Mesothelial cell of epicardium (in vitro differentiated cells): ENCODE data around the gene IFNA1. TPM values are rescaled to one million over a fixed set of nuclear protein-coding genes. Genes with fewer than 3 reads are reported as not detected.

Source experiments
- DNase-seq, 2 experiments: peaks; one replicate each; pipeline ENCODE4 v3.0.0; 2021; ENCODE audit warnings: low spot score in 2 of 2; ENCODE audit not compliant: unreplicated experiment in 2 of 2
- H3K27ac Mint-ChIP-seq: 2 replicates; pipeline ENCODE4 v1.8.0; 2021; ENCODE audit warnings: mixed read lengths
- H3K27me3 Mint-ChIP-seq: 2 replicates; pipeline ENCODE4 v1.8.0; 2021; ENCODE audit warnings: low read depth, mixed read lengths
- H3K36me3 Mint-ChIP-seq: 2 replicates; pipeline ENCODE4 v1.8.0; 2021; ENCODE audit warnings: mixed read lengths
- H3K4me1 Mint-ChIP-seq: 2 replicates; pipeline ENCODE4 v1.8.0; 2021; ENCODE audit warnings: mixed read lengths
- H3K4me3 Mint-ChIP-seq: 2 replicates; pipeline ENCODE4 v1.8.0; 2021; ENCODE audit warnings: mild to moderate bottlenecking, moderate library complexity, mixed read lengths
- H3K9me3 Mint-ChIP-seq: 2 replicates; pipeline ENCODE4 v1.8.0; 2021; ENCODE audit warnings: mixed read lengths
- total RNA-seq: library from RNA; stranded (reverse); gene quantifications from 3 replicates; pipeline ENCODE4 v1.2.1, GENCODE V29; 2021
- TF ChIP-seq, protein P1 (sequence below): fragments of 200-600 bp; sonication (generic); IDR thresholded peaks from one replicate; pipeline ENCODE4 v1.5.0; 2021; ENCODE audit warnings: antibody characterized with exemption; ENCODE audit not compliant: unreplicated experiment

IFNA1 gene
- total RNA-seq, 1 donor from 2014 or later: not detected

DNA sequence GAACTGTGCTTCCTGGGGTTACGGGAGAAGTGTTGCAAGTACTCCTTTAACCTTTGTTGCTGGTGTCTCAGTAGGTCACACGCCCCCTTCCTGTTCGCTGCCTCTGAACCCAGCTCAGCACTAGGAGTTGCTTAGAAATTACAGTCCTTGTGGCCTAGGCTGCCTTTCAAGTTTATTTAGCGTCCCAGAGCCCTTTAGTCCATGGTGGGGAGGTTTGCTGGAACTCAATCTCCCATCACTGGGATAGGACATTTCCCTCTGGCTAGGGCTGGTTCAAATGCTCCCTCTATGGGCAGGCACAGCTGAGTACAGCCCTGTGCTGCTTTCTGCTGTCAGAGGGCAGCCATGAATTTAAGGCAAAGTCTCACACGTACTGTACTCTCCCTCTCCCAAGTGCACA lies 26.6 kb upstream of the IFNA1 start:
- Mint-ChIP-seq H3K27me3 (no peaks in the 10 kb centered on the region), H3K9me3 (no peaks in the 10 kb centered on the region), H3K4me1 (no peaks in the 10 kb centered on the region), H3K27ac (no peak overlapping the region), H3K4me3 (no peak overlapping the region), H3K36me3 (no peaks in the 10 kb centered on the region)
- DNase-seq: no peak
- TF ChIP-seq, protein P1, sequence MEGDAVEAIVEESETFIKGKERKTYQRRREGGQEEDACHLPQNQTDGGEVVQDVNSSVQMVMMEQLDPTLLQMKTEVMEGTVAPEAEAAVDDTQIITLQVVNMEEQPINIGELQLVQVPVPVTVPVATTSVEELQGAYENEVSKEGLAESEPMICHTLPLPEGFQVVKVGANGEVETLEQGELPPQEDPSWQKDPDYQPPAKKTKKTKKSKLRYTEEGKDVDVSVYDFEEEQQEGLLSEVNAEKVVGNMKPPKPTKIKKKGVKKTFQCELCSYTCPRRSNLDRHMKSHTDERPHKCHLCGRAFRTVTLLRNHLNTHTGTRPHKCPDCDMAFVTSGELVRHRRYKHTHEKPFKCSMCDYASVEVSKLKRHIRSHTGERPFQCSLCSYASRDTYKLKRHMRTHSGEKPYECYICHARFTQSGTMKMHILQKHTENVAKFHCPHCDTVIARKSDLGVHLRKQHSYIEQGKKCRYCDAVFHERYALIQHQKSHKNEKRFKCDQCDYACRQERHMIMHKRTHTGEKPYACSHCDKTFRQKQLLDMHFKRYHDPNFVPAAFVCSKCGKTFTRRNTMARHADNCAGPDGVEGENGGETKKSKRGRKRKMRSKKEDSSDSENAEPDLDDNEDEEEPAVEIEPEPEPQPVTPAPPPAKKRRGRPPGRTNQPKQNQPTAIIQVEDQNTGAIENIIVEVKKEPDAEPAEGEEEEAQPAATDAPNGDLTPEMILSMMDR: no peak

DNA sequence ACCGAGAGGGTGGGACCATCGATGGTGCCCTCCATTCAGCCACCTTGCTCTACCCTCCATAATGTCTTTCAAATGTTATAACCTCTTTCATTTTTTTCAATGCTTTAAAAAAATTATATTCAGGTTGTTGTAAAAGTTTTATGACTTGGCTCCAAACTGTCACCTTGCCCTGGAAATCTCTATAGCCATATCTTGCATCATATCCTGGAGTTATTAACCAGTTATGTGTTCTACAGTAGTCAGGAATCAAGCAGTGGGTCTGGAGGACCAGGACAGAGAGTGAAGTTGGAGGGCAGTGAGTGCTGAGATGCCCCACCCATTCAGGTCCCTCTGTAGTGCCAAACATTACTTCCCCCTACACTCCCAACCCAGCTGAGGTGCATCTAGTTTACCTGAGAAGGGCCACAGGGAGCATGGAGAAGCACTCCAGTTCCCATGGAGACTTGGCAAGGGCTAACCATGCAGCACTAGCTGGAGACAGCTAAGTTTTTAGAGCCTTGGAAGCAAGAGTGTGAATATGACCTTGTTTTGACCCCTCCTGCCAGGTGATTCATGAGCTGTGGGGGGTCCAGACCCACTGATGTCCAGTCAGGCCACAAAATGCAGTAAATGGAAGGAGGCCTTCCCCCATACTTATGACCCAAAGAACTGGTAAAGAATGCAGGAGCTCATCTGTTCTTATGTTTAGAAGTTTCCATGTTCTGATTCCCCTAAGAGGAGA lies 25.9 kb upstream of the IFNA1 start:
- H3K4me1 Mint-ChIP-seq: no peaks in the 10 kb centered on the region
- no peak overlapping the region for H3K27ac Mint-ChIP-seq
- H3K4me3 Mint-ChIP-seq: no peak overlapping the region
- no peak for DNase-seq
- TF ChIP-seq, protein P1: no peak
- H3K27me3 Mint-ChIP-seq: no peaks in the 10 kb centered on the region
- no peaks in the 10 kb centered on the region for H3K9me3 Mint-ChIP-seq
- H3K36me3 Mint-ChIP-seq: no peaks in the 10 kb centered on the region

DNA sequence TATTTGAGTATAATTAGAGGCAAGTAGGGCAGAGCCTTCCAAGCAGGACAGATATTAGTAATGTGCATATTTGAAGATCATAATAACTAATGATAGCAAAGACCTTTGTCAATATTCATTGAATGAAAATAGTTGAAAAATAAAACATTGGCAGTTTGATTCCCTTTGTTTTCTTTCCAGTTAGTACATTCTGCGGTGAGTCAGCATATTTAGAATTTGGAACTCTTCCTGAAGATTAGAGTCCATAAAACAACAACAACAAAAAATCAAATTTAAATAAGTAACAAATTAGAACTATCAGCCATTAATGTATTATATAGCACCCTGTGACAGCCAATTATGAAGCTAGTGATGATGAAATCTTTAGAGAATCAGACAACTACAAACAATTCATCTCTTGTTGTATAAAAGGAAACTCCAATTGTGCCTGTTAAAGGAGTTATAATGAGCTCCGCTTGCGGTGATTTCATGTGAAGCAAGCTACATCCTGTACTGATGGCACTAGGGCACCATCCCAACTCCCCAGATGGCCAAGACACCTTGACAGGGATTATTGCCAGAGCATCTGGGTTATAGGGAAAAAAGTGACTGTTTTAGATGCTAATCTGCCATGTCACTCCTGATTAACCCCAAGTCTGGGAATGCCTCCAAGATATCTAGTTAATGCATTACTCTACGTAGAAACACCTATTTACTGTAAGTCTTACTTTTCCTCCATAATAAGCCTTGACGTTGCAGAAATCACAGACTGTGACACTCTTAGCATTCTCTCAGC lies 24.6 kb upstream of the IFNA1 start:
- no peak overlapping the region for H3K4me3 Mint-ChIP-seq
- H3K27ac Mint-ChIP-seq: no peak overlapping the region
- no peaks in the 10 kb centered on the region for H3K4me1 Mint-ChIP-seq
- H3K27me3 Mint-ChIP-seq: no peaks in the 10 kb centered on the region
- no peaks in the 10 kb centered on the region for H3K36me3 Mint-ChIP-seq
- no peaks in the 10 kb centered on the region for H3K9me3 Mint-ChIP-seq
- no peak for DNase-seq
- TF ChIP-seq, protein P1: no peak

DNA sequence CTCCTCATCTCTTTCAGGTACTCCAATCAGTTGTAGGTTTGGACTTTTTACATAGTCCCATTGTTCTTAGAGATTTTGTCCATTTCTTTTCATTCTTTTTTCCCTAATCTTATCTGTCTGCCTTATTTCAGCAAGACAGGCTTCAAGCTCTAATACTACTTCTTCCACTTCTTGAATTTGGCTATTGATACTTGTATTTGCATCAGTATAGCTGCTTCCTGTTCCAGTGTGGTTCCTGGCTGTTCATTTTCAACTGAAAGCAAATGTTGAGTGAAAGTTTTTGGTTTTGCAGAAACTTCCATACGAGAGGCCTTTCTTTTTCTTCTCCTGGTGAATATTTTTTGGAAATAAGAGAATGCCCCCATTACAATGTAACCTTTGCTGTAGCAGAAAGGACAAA lies 12.0 kb upstream of the IFNA1 start:
- Mint-ChIP-seq H3K27me3 (no peaks in the 10 kb centered on the region), H3K27ac (no peak overlapping the region)
- TF ChIP-seq, protein P1: no peak

DNA sequence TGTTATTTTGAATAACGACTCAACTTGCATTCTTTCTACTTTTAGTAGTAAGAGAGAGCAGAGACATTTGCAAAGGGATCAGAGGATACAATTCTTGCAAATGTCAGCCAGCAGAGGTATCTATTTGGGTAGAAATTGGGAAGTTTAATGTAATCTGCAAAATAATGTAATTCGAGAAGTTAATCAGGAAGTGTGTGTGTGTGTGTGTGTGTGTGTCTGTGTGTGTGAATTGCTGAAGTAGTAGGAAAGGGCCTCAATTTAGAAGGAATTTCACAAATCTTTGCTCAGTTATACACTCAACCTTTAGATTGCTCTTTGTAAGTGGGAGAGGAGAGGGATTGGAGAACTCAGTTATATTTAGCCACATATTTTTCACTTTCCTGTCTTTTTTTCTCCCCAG lies 11.0 kb upstream of the IFNA1 start:
- Mint-ChIP-seq H3K27me3 (no peaks in the 10 kb centered on the region), H3K4me1 (no peaks in the 10 kb centered on the region), H3K9me3 (peaks cover 13% of the 10 kb centered on the region), H3K27ac (no peak overlapping the region), H3K4me3 (no peak overlapping the region), H3K36me3 (no peaks in the 10 kb centered on the region)
- no peak for DNase-seq
- TF ChIP-seq, protein P1: no peak

More for the DNA sequence above, 12.0 kb upstream of the IFNA1 start:
- no peak for DNase-seq
- peaks cover 13% of the 10 kb centered on the region for H3K9me3 Mint-ChIP-seq
- no peak overlapping the region for H3K4me3 Mint-ChIP-seq
- no peaks in the 10 kb centered on the region for H3K36me3 Mint-ChIP-seq
- no peaks in the 10 kb centered on the region for H3K4me1 Mint-ChIP-seq
